ENCODE measurements around the gene FHIP2A. TPM values are rescaled to one million over a fixed set of nuclear protein-coding genes. Genes with fewer than 3 reads are reported as not detected.

The FHIP2A gene
- total RNA-seq, 2 donors from 2014 or later: 20.4 to 25.6 TPM

GRCh38 chr10:114800361-114800760 is 21.2 kb upstream of the FHIP2A start:
- Mint-ChIP-seq H3K27me3 (ENCODE audit: low read depth) (no peaks in the 10 kb centered on the region), H3K9me3 (peaks cover 0 to 7% of the 10 kb centered on the region in 2 donors), H3K4me3 (no peak overlapping the region), H3K36me3 (ENCODE audit: insufficient read depth in 2 of 2) (no peaks in the 10 kb centered on the region), H3K27ac (no peak overlapping the region), H3K4me1 (ENCODE audit: low read depth) (peaks cover 18% of the 10 kb centered on the region)
- DNase-seq (no peak), ATAC-seq (replicated peaks in 1 of 2) (no peak)

- H3K9me3 Mint-ChIP-seq: peaks cover 0 to 7% of the 10 kb centered on the region in 2 donors
- peaks cover 18% of the 10 kb centered on the region for H3K4me1 Mint-ChIP-seq (ENCODE audit: low read depth)
- peak overlapping the region; percentile 6 for H3K27ac Mint-ChIP-seq
- ATAC-seq (replicated peaks in 1 of 2): peak; percentile 93 to 97
- no peaks in the 10 kb centered on the region for H3K36me3 Mint-ChIP-seq (ENCODE audit: insufficient read depth in 2 of 2)
- peak overlapping the region; percentile 14 to 62 for H3K4me3 Mint-ChIP-seq
- DNase-seq: peak in 1 of 2 donors; percentile 23
- no peaks in the 10 kb centered on the region for H3K27me3 Mint-ChIP-seq (ENCODE audit: low read depth)
Measured at GRCh38 chr10:114801411-114801813, 20.2 kb upstream of the FHIP2A start.

GRCh38 chr10:114802177-114802576 is 19.4 kb upstream of the FHIP2A start:
- DNase-seq (no peak), ATAC-seq (replicated peaks in 1 of 2) (no peak)
- Mint-ChIP-seq H3K4me3 (peak overlapping the region; percentile 32 to 49), H3K4me1 (ENCODE audit: low read depth) (peaks cover 18% of the 10 kb centered on the region), H3K36me3 (ENCODE audit: insufficient read depth in 2 of 2) (no peaks in the 10 kb centered on the region), H3K9me3 (peaks cover 0 to 2% of the 10 kb centered on the region in 2 donors), H3K27me3 (ENCODE audit: low read depth) (no peaks in the 10 kb centered on the region), H3K27ac (peak overlapping the region; percentile 60)

GRCh38 chr10:114806562-114807391 is 14.8 kb upstream of the FHIP2A start:
- Mint-ChIP-seq H3K27me3 (ENCODE audit: low read depth) (no peaks in the 10 kb centered on the region), H3K27ac (no peak overlapping the region), H3K9me3 (peaks cover 0 to 2% of the 10 kb centered on the region in 2 donors), H3K4me1 (ENCODE audit: low read depth) (peaks cover 23% of the 10 kb centered on the region), H3K36me3 (ENCODE audit: insufficient read depth in 2 of 2) (no peaks in the 10 kb centered on the region), H3K4me3 (no peak overlapping the region)
- no peak for ATAC-seq (replicated peaks in 1 of 2)
- no peak for DNase-seq

- no peak overlapping the region for H3K4me3 Mint-ChIP-seq
- DNase-seq (no peak), ATAC-seq (replicated peaks in 1 of 2) (no peak)
- no peaks in the 10 kb centered on the region for H3K27me3 Mint-ChIP-seq (ENCODE audit: low read depth)
- peaks cover 21% of the 10 kb centered on the region for H3K4me1 Mint-ChIP-seq (ENCODE audit: low read depth)
- H3K9me3 Mint-ChIP-seq: peaks cover 0 to 2% of the 10 kb centered on the region in 2 donors
- no peaks in the 10 kb centered on the region for H3K36me3 Mint-ChIP-seq (ENCODE audit: insufficient read depth in 2 of 2)
- no peak overlapping the region for H3K27ac Mint-ChIP-seq
Measured at GRCh38 chr10:114808982-114809381, 12.6 kb upstream of the FHIP2A start.

- H3K27me3 Mint-ChIP-seq (ENCODE audit: low read depth): no peaks in the 10 kb centered on the region
- H3K27ac Mint-ChIP-seq: peak overlapping the region; percentile 65
- ATAC-seq (replicated peaks in 1 of 2) (peak; percentile 69 to 88), DNase-seq (no peak)
- peaks cover 0 to 2% of the 10 kb centered on the region in 2 donors for H3K9me3 Mint-ChIP-seq
- no peaks in the 10 kb centered on the region for H3K36me3 Mint-ChIP-seq (ENCODE audit: insufficient read depth in 2 of 2)
- H3K4me3 Mint-ChIP-seq: peak overlapping the region in 1 of 2 donors; percentile 39
- peaks cover 21% of the 10 kb centered on the region for H3K4me1 Mint-ChIP-seq (ENCODE audit: low read depth)
Measured at GRCh38 chr10:114810926-114811325, 10.7 kb upstream of the FHIP2A start.

GRCh38 chr10:114811862-114812261 is 9.7 kb upstream of the FHIP2A start:
- Mint-ChIP-seq H3K4me1 (ENCODE audit: low read depth) (peaks cover 21% of the 10 kb centered on the region), H3K27ac (no peak overlapping the region), H3K9me3 (peaks cover 0 to 2% of the 10 kb centered on the region in 2 donors), H3K36me3 (ENCODE audit: insufficient read depth in 2 of 2) (no peaks in the 10 kb centered on the region), H3K4me3 (no peak overlapping the region), H3K27me3 (ENCODE audit: low read depth) (no peaks in the 10 kb centered on the region)
- no peak for DNase-seq
- peak; percentile 57 to 66 for ATAC-seq (replicated peaks in 1 of 2)

- ATAC-seq (replicated peaks in 1 of 2): peak in 1 of 2 donors; percentile 37
- H3K4me1 Mint-ChIP-seq (ENCODE audit: low read depth): peaks cover 16% of the 10 kb centered on the region
Measured at GRCh38 chr10:114815791-114816190, 5.8 kb upstream of the FHIP2A start.

GRCh38 chr10:114816308-114816707 is 5.3 kb upstream of the FHIP2A start:
- H3K4me3 Mint-ChIP-seq: no peak overlapping the region
- no peaks in the 10 kb centered on the region for H3K36me3 Mint-ChIP-seq (ENCODE audit: insufficient read depth in 2 of 2)
- no peak overlapping the region for H3K27ac Mint-ChIP-seq
- no peaks in the 10 kb centered on the region for H3K9me3 Mint-ChIP-seq
- ATAC-seq (replicated peaks in 1 of 2) (no peak), DNase-seq (no peak)
- H3K27me3 Mint-ChIP-seq (ENCODE audit: low read depth): no peaks in the 10 kb centered on the region
- peaks cover 10% of the 10 kb centered on the region for H3K4me1 Mint-ChIP-seq (ENCODE audit: low read depth)

More at GRCh38 chr10:114815791-114816190, 5.8 kb upstream of the FHIP2A start:
- Mint-ChIP-seq H3K36me3 (ENCODE audit: insufficient read depth in 2 of 2) (no peaks in the 10 kb centered on the region), H3K4me3 (no peak overlapping the region), H3K9me3 (no peaks in the 10 kb centered on the region), H3K27me3 (ENCODE audit: low read depth) (no peaks in the 10 kb centered on the region), H3K27ac (no peak overlapping the region)
- no peak for DNase-seq

- DNase-seq: no peak
- no peak for ATAC-seq (replicated peaks in 1 of 2)
- Mint-ChIP-seq H3K27me3 (ENCODE audit: low read depth) (no peaks in the 10 kb centered on the region), H3K9me3 (no peaks in the 10 kb centered on the region), H3K27ac (no peak overlapping the region), H3K36me3 (ENCODE audit: insufficient read depth in 2 of 2) (peaks cover 5 to 7% of the 10 kb centered on the region in 2 donors), H3K4me3 (no peak overlapping the region), H3K4me1 (ENCODE audit: low read depth) (peaks cover 16% of the 10 kb centered on the region)
Measured at GRCh38 chr10:114819322-114819721, 2.3 kb upstream of the FHIP2A start.

GRCh38 chr10:114821915-114822443 is 399 bp downstream of the FHIP2A start:
- peak overlapping the region; percentile 94 to 97 for H3K4me3 Mint-ChIP-seq
- H3K36me3 Mint-ChIP-seq (ENCODE audit: insufficient read depth in 2 of 2): peaks cover 7 to 14% of the 10 kb centered on the region in 2 donors
- H3K9me3 Mint-ChIP-seq: no peaks in the 10 kb centered on the region
- no peaks in the 10 kb centered on the region for H3K27me3 Mint-ChIP-seq (ENCODE audit: low read depth)
- ATAC-seq (replicated peaks in 1 of 2) (peak; percentile 57 to 61), DNase-seq (peak; percentile 42 to 60)
- H3K27ac Mint-ChIP-seq: peak overlapping the region; percentile 96
- H3K4me1 Mint-ChIP-seq (ENCODE audit: low read depth): peaks cover 43% of the 10 kb centered on the region

GRCh38 chr10:114822444-114823076 is 980 bp downstream of the FHIP2A start:
- ATAC-seq (replicated peaks in 1 of 2): peak; percentile 12 to 14
- Mint-ChIP-seq H3K9me3 (no peaks in the 10 kb centered on the region), H3K27ac (peak overlapping the region; percentile 96), H3K36me3 (ENCODE audit: insufficient read depth in 2 of 2) (peaks cover 7 to 14% of the 10 kb centered on the region in 2 donors), H3K4me1 (ENCODE audit: low read depth) (peaks cover 48% of the 10 kb centered on the region), H3K27me3 (ENCODE audit: low read depth) (no peaks in the 10 kb centered on the region), H3K4me3 (peak overlapping the region; percentile 94 to 97)
- DNase-seq: peak; percentile 33 to 49

- H3K36me3 Mint-ChIP-seq (ENCODE audit: insufficient read depth in 2 of 2): peaks cover 7 to 14% of the 10 kb centered on the region in 2 donors
- H3K9me3 Mint-ChIP-seq: no peaks in the 10 kb centered on the region
- H3K4me1 Mint-ChIP-seq (ENCODE audit: low read depth): peaks cover 48% of the 10 kb centered on the region
- peak overlapping the region; percentile 94 to 97 for H3K4me3 Mint-ChIP-seq
- DNase-seq (no peak), ATAC-seq (replicated peaks in 1 of 2) (no peak)
- H3K27me3 Mint-ChIP-seq (ENCODE audit: low read depth): no peaks in the 10 kb centered on the region
- peak overlapping the region; percentile 96 for H3K27ac Mint-ChIP-seq
Measured at GRCh38 chr10:114823077-114823463, 1.5 kb downstream of the FHIP2A start.

All from activated T-cell treated with anti-CD3 and anti-CD28 coated beads, Interleukin-2, amount 50 U/mL, for 72 hours (primary cell).